K562 (cell line): ENCODE data around the gene TARBP2.

Experiments
- POLR2A ChIP-seq: fragments of 450-650 bp; conservative IDR thresholded peaks from 2 replicates; pipeline ENCODE4 v1.6.1; 2016
- ZNF12 ChIP-seq: sonication (generic); formaldehyde crosslinking; IDR thresholded peaks from 2 replicates; pipeline ENCODE4 v1.4.0; 2020; ENCODE audit warnings: mild to moderate bottlenecking, missing genetic modification reagents
- ZNF217 ChIP-seq: sonication (generic); formaldehyde crosslinking; IDR thresholded peaks from 2 replicates; pipeline ENCODE4 v1.8.0; 2022; ENCODE audit warnings: mild to moderate bottlenecking, missing genetic modification reagents

DNA sequence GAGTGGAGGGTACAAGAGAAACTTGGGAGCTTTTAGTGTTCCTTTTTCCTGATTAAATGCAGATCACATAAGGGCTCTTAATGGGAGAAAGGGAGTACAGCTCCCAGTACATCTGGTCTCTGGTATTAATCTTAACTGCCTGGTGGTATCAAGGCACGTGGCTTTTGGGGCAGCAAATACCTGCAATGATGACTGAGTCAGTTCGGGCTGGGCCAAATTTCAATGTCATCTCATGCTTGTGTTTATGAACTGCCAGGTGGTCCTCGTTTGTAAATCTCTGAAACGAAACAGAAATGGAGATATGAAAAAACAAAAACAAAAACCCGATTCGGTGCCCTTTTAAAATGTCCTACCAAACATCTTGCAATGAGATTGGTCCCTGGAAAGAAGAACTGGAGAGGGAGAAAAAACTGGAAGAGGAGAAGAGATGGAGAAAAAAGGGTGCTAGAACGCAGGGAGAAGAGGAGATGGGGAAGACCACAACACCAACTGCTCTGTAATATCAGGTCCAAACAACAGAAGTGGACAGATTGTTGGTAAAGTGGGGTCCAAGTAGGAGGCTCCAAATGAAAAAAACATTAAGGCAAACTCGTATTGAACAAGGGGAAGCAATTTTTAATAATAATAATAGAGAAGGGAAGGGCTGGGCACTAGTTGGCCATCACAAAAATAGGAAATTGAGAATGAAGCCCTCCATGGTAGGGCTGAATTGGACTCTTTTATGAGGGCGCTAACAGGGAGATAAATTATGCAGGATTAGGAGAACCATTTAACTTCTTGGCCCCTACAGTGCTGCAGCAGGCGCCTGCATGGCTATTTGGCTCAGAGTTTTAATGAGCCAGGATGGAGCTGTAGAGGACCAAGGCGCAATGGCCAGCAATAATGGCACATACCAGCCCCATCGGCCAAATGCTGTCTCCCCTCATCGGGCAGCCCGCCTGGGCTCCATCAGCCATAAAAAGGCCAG, 51.6 kb downstream of the TARBP2 start:
- TF ChIP-seq ZNF217 (no peak), ZNF12 (CRISPR knock-in tag) (no peak), POLR2A (no peak)
